Measurements from ENCODE around the gene MYLK. TPM values are rescaled to one million over a fixed set of nuclear protein-coding genes. Genes with fewer than 3 reads are reported as not detected.

MYLK gene
- total and polyA plus RNA-seq, 9 donors: 50.2 to 645 (median 205) TPM

GRCh38 chr3:123834631-123835030 lies 49.5 kb downstream of the MYLK start:
- DNase-seq: no peak
- H3K4me1 ChIP-seq (ENCODE audit: insufficient read depth): no peaks in the 10 kb centered on the region
- H3K4me3 ChIP-seq: no peak overlapping the region
- H3K36me3 ChIP-seq: no peaks in the 10 kb centered on the region
- H3K27me3 ChIP-seq: no peaks in the 10 kb centered on the region
- 26 to 58% (median 54%) methylated on average over 2 of the region's 2 CpGs for WGBS, 3 donors
- intact Hi-C loops (cut with DNase I): no loop called here
- no peak overlapping the region for H3K27ac ChIP-seq
- no peak for TF ChIP-seq CTCF (IDR thresholded peaks at IDR 0.05)
- H3K9me3 ChIP-seq: peaks cover 0 to 3% of the 10 kb centered on the region in 2 donors

- intact Hi-C loops (cut with DNase I): no loop called here
- whole genome bisulfite sequencing, 3 donors: 56 to 75% (median 60%) methylated on average over 1 of the region's 1 CpG
- TF ChIP-seq POLR2A (IDR thresholded peaks at IDR 0.05) (no peak), CTCF (IDR thresholded peaks at IDR 0.05) (no peak), EP300 (IDR thresholded peaks at IDR 0.05) (no peak)
These were observed 50.7 kb downstream of the MYLK start for GRCh38 chr3:123833398-123833785.

GRCh38 chr3:123832692-123833397 lies 51.3 kb downstream of the MYLK start:
- Histone ChIP-seq H3K36me3 (no peaks in the 10 kb centered on the region), H3K4me3 (no peak overlapping the region), H3K27me3 (no peaks in the 10 kb centered on the region), H3K4me1 (ENCODE audit: insufficient read depth) (no peaks in the 10 kb centered on the region), H3K9me3 (no peaks in the 10 kb centered on the region), H3K27ac (no peak overlapping the region)
- no peak for TF ChIP-seq EP300 (IDR thresholded peaks at IDR 0.05)
- TF ChIP-seq CTCF (IDR thresholded peaks at IDR 0.05): no peak
- TF ChIP-seq POLR2A (IDR thresholded peaks at IDR 0.05): no peak
- WGBS, 3 donors: 61 to 65% (median 65%) methylated on average over 3 of the region's 3 CpGs
- intact Hi-C loops (cut with DNase I): no loop called here
- DNase-seq: no peak

More at GRCh38 chr3:123833398-123833785, 50.7 kb downstream of the MYLK start:
- H3K4me1 ChIP-seq (ENCODE audit: insufficient read depth): no peaks in the 10 kb centered on the region
- no peaks in the 10 kb centered on the region for H3K27me3 ChIP-seq
- H3K27ac ChIP-seq: no peak overlapping the region
- H3K36me3 ChIP-seq: no peaks in the 10 kb centered on the region
- DNase-seq: no peak
- H3K4me3 ChIP-seq: no peak overlapping the region
- H3K9me3 ChIP-seq: no peaks in the 10 kb centered on the region

- H3K27me3 ChIP-seq: no peaks in the 10 kb centered on the region
- no peaks in the 10 kb centered on the region for H3K4me1 ChIP-seq (ENCODE audit: insufficient read depth)
- no peak for DNase-seq
- intact Hi-C loops (cut with DNase I): no loop called here
- H3K27ac ChIP-seq: no peak overlapping the region
- peaks cover 0 to under 1% of the 10 kb centered on the region in 2 donors for H3K9me3 ChIP-seq
- 61 to 72% (median 71%) methylated on average over 7 of the region's 7 CpGs for WGBS, 3 donors
- TF ChIP-seq POLR2A (IDR thresholded peaks at IDR 0.05) (no peak), EP300 (IDR thresholded peaks at IDR 0.05) (no peak), CTCF (IDR thresholded peaks at IDR 0.05) (no peak)
- no peaks in the 10 kb centered on the region for H3K36me3 ChIP-seq
- no peak overlapping the region for H3K4me3 ChIP-seq
These were observed 52.7 kb downstream of the MYLK start for GRCh38 chr3:123831420-123831819.
